ENCODE results near the gene NRXN3. TPM values are rescaled to one million over a fixed set of nuclear protein-coding genes. Genes with fewer than 3 reads are reported as not detected.

Gene NRXN3
- total and polyA plus RNA-seq, 8 donors: 0.29 to 41.1 (median 9.1) TPM

GRCh38 chr14:79260406-79260805 is 1090.2 kb downstream of the NRXN3 start:
- intact Hi-C loops (cut with DNase I; ENCODE audit: low total_unique reads): no loop called here
- no peaks in the 10 kb centered on the region for H3K9me3 ChIP-seq
- TF ChIP-seq EP300 (IDR thresholded peaks at IDR 0.05) (no peak), POLR2A (IDR thresholded peaks at IDR 0.05) (no peak), POLR2AphosphoS5 (IDR thresholded peaks at IDR 0.05) (no peak)
- TF ChIP-seq, protein P1, sequence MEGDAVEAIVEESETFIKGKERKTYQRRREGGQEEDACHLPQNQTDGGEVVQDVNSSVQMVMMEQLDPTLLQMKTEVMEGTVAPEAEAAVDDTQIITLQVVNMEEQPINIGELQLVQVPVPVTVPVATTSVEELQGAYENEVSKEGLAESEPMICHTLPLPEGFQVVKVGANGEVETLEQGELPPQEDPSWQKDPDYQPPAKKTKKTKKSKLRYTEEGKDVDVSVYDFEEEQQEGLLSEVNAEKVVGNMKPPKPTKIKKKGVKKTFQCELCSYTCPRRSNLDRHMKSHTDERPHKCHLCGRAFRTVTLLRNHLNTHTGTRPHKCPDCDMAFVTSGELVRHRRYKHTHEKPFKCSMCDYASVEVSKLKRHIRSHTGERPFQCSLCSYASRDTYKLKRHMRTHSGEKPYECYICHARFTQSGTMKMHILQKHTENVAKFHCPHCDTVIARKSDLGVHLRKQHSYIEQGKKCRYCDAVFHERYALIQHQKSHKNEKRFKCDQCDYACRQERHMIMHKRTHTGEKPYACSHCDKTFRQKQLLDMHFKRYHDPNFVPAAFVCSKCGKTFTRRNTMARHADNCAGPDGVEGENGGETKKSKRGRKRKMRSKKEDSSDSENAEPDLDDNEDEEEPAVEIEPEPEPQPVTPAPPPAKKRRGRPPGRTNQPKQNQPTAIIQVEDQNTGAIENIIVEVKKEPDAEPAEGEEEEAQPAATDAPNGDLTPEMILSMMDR (IDR thresholded peaks at IDR 0.05): no peak
- H3K36me3 ChIP-seq: no peaks in the 10 kb centered on the region
- no peak overlapping the region for H3K27ac ChIP-seq
- 91 to 98% (median 96%) methylated on average over 3 of the region's 3 CpGs for WGBS, 5 donors
- no peak for DNase-seq
- H3K4me3 ChIP-seq: no peak overlapping the region
- no peaks in the 10 kb centered on the region for H3K4me1 ChIP-seq
- no peaks in the 10 kb centered on the region for H3K27me3 ChIP-seq

GRCh38 chr14:79265366-79265946 is 1095.3 kb downstream of the NRXN3 start:
- no peaks in the 10 kb centered on the region for H3K27me3 ChIP-seq
- no peaks in the 10 kb centered on the region for H3K4me1 ChIP-seq
- WGBS, 5 donors: 75 to 82% (median 82%) methylated on average over 4 of the region's 4 CpGs
- intact Hi-C loops (cut with DNase I; ENCODE audit: low total_unique reads): no loop called here
- no peaks in the 10 kb centered on the region for H3K9me3 ChIP-seq
- TF ChIP-seq EP300 (IDR thresholded peaks at IDR 0.05) (no peak), POLR2A (IDR thresholded peaks at IDR 0.05) (no peak), POLR2AphosphoS5 (IDR thresholded peaks at IDR 0.05) (no peak)
- TF ChIP-seq, protein P1 (IDR thresholded peaks at IDR 0.05): no peak
- H3K27ac ChIP-seq: no peak overlapping the region
- no peaks in the 10 kb centered on the region for H3K36me3 ChIP-seq
- no peak overlapping the region for H3K4me3 ChIP-seq
- DNase-seq: no peak

DNA sequence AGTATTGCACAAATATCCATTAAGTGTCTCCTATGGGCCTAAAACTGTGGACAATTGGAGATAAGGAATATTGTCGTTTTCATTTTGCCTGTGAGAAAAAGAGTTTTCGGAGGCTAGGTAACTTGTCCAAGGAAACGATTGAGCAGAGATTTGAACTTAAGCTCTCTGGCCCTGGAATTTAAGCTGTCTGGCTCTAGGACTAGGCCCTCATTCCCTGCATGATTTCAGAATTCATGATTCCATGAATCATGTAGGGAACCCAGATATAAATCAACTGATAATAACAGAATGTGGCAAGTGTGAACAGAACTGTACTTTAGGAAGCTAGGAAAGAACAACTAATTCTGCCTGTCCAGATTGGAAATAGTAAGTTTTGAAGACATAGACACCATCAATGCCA is 1100.2 kb downstream of the NRXN3 start:
- TF ChIP-seq POLR2AphosphoS5 (IDR thresholded peaks at IDR 0.05) (no peak), EP300 (IDR thresholded peaks at IDR 0.05) (no peak)
- no peaks in the 10 kb centered on the region for H3K4me1 ChIP-seq
- intact Hi-C loops (cut with DNase I; ENCODE audit: low total_unique reads): no loop called here
- H3K27me3 ChIP-seq: peaks cover 0 to 14% (median 0%) of the 10 kb centered on the region in 3 donors
- H3K4me3 ChIP-seq: no peak overlapping the region
- H3K9me3 ChIP-seq: no peaks in the 10 kb centered on the region
- no peaks in the 10 kb centered on the region for H3K36me3 ChIP-seq
- no peak for DNase-seq
- no peak overlapping the region for H3K27ac ChIP-seq
- 86 to 90% (median 88%) methylated on average over 3 of the region's 3 CpGs for WGBS, 5 donors

DNA sequence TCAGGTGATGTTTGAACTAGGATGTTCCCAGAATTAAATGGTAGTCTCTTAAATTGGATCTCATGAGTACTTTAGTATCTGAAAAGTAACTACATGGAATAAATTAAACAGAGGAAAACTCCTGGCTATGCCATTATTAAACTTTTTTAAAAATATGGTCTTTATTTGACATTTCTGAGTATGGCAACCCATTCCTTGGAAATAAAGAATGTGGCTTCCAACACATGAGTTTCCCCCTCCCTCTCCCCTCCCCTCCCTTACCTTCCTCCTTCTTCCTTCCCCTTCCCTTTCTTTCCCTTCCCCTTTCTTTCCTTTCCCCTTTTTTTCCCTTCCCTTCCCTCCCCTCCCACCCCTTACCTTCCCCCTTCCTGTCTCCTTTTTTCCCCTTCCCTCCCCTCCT is 1100.9 kb downstream of the NRXN3 start:
- intact Hi-C loops (cut with DNase I; ENCODE audit: low total_unique reads): no loop called here
- no peak for DNase-seq
- no peaks in the 10 kb centered on the region for H3K9me3 ChIP-seq

More for the DNA sequence above, 1100.9 kb downstream of the NRXN3 start:
- no peak overlapping the region for H3K27ac ChIP-seq
- no peaks in the 10 kb centered on the region for H3K36me3 ChIP-seq
- H3K27me3 ChIP-seq: peaks cover 0 to 14% (median 0%) of the 10 kb centered on the region in 3 donors
- no peaks in the 10 kb centered on the region for H3K4me1 ChIP-seq
- TF ChIP-seq EP300 (IDR thresholded peaks at IDR 0.05): no peak
- TF ChIP-seq, protein P1 (IDR thresholded peaks at IDR 0.05): no peak
- TF ChIP-seq POLR2AphosphoS5 (IDR thresholded peaks at IDR 0.05): no peak
- TF ChIP-seq POLR2A (IDR thresholded peaks at IDR 0.05): no peak
- no peak overlapping the region for H3K4me3 ChIP-seq

Measured in stomach (tissue), 9 donors.